SK-N-SH (cell line): ENCODE measurements around the gene PKNOX2. TPM values are rescaled to one million over a fixed set of nuclear protein-coding genes. Genes with fewer than 3 reads are reported as not detected.

Source experiments
- CTCF ChIA-PET: fragments of 300-600, 350-600 bp; formaldehyde crosslinking; extraction: SDS; loops from one replicate; lab custom pipeline; 2021; lab: Yijun Ruan, JAX
- POLR2A ChIA-PET: fragments of 350-600 bp; sonication (Branson Sonifier 250); formaldehyde crosslinking; extraction: SDS; loops from one replicate; lab custom pipeline; 2020; ENCODE audit warnings: antibody characterized with exemption, inconsistent platforms; lab: Yijun Ruan, JAX
- DNase-seq: peaks from one replicate; pipeline ENCODE4 v3.0.0; 2012
- H2AFZ ChIP-seq: fragments of 200-600 bp; sonication (generic); 2 replicates; pipeline ENCODE4 v1.8.1; 2016; ENCODE audit warnings: antibody characterized with exemption, mild to moderate bottlenecking, low read depth
- H3F3A ChIP-seq: fragments of 200-600 bp; sonication (generic); replicated peaks from 2 replicates; pipeline ENCODE3; 2016; ENCODE audit warnings: antibody characterized with exemption, mild to moderate bottlenecking; ENCODE audit not compliant: insufficient read depth
- H3K27ac ChIP-seq, 2 experiments: fragments of 200-500 bp in 1 of 2; fragments of 200-600 bp in 1 of 2; sonication (Bioruptor generic) in 1 of 2; sonication (generic), shearing (Covaris generic) in 1 of 2; 2 replicates each; pipeline versions ENCODE4 v1.5.1 to v1.6.1; 2014 to 2016; ENCODE audit warnings: low read depth in 2 of 2, inconsistent platforms in 1 of 2, low read length in 1 of 2, mild to moderate bottlenecking in 1 of 2, mixed read lengths in 1 of 2
- H3K27me3 ChIP-seq: fragments of 200-600 bp; sonication (generic), shearing (Covaris generic); 2 replicates; pipeline ENCODE4 v1.6.1; 2016; ENCODE audit warnings: mixed run types; ENCODE audit not compliant: insufficient read depth
- H3K36me3 ChIP-seq, 2 experiments: fragments of 200-500 bp in 1 of 2; fragments of 200-600 bp in 1 of 2; sonication (Bioruptor generic) in 1 of 2; sonication (generic) in 1 of 2; replicated peaks in 1 of 2; 2 replicates each; pipeline versions ENCODE3 to v1.5.1; 2014 to 2016; ENCODE audit warnings: low read length in 1 of 2, mild to moderate bottlenecking in 1 of 2; ENCODE audit not compliant: insufficient read depth in 2 of 2, control insufficient read depth in 1 of 2
- H3K4me1 ChIP-seq, 2 experiments: fragments of 200-500 bp in 1 of 2; fragments of 200-600 bp in 1 of 2; sonication (Bioruptor generic) in 1 of 2; sonication (generic), shearing (Covaris generic) in 1 of 2; 2 replicates each; pipeline versions ENCODE4 v1.5.1 to v1.6.1; 2014 to 2016; ENCODE audit warnings: low read depth in 1 of 2, low read length in 1 of 2, mixed run types in 1 of 2; ENCODE audit not compliant: insufficient read depth in 2 of 2, control insufficient read depth in 1 of 2
- H3K4me2 ChIP-seq: fragments of 200-600 bp; sonication (generic), shearing (Covaris generic); 2 replicates; pipeline ENCODE4 v1.6.1; 2017; ENCODE audit warnings: mixed run types
- H3K4me3 ChIP-seq, 2 experiments: fragments of 200-500 bp in 1 of 2; fragments of 200-600 bp in 1 of 2; sonication (Bioruptor generic) in 1 of 2; sonication (generic), shearing (Covaris generic) in 1 of 2; 2 replicates each; pipeline versions ENCODE4 v1.5.1 to v1.8.1; 2014 to 2016; ENCODE audit warnings: low read depth in 2 of 2, inconsistent platforms in 1 of 2, low read length in 1 of 2, mild to moderate bottlenecking in 1 of 2, mixed read lengths in 1 of 2, moderate library complexity in 1 of 2
- H3K79me2 ChIP-seq: fragments of 200-600 bp; sonication (generic); 2 replicates; pipeline ENCODE4 v1.8.1; 2017; ENCODE audit warnings: mild to moderate bottlenecking; ENCODE audit not compliant: insufficient read depth
- H3K9ac ChIP-seq: fragments of 200-600 bp; sonication (generic); 2 replicates; pipeline ENCODE4 v1.6.1; 2017; ENCODE audit warnings: mixed run types
- H3K9me2 ChIP-seq: fragments of 200-600 bp; sonication (generic); 2 replicates; pipeline ENCODE4 v1.6.1; 2017; ENCODE audit warnings: mixed run types
- H3K9me3 ChIP-seq: fragments of 200-600 bp; sonication (generic); 2 replicates; pipeline ENCODE4 v1.6.1; 2017; ENCODE audit warnings: mixed run types, mild to moderate bottlenecking, moderate library complexity
- H4K20me1 ChIP-seq: fragments of 200-600 bp; sonication (generic); 2 replicates; pipeline ENCODE4 v1.6.1; 2017; ENCODE audit warnings: mild to moderate bottlenecking, mixed run types; ENCODE audit not compliant: insufficient read depth
- CHD2 ChIP-seq: fragments of 150-350 bp; IDR thresholded peaks from 2 replicates; pipeline ENCODE4 v1.6.1; 2018; ENCODE audit warnings: low read length; ENCODE audit not compliant: partially characterized antibody
- ELF1 ChIP-seq: IDR thresholded peaks from 2 replicates; pipeline ENCODE4 v1.4.0; 2012
- EP300 ChIP-seq, 2 experiments: IDR thresholded peaks; 2 replicates each; pipeline versions ENCODE4 v1.4.0 to v1.6.1; 2012; ENCODE audit warnings: borderline replicate concordance in 1 of 2, low read depth in 1 of 2, low read length in 1 of 2
- FOSL2 ChIP-seq: IDR thresholded peaks from 2 replicates; pipeline ENCODE4 v1.4.0; 2012; ENCODE audit warnings: low read depth, mild to moderate bottlenecking, moderate library complexity, borderline replicate concordance
- FOXM1 ChIP-seq: IDR thresholded peaks from 2 replicates; pipeline ENCODE4 v1.4.0; 2012; ENCODE audit warnings: low read depth, mild to moderate bottlenecking
- JUND ChIP-seq: IDR thresholded peaks from 2 replicates; pipeline ENCODE4 v1.4.0; 2012
- MEF2A ChIP-seq: IDR thresholded peaks from 2 replicates; pipeline ENCODE4 v1.4.0; 2012; ENCODE audit warnings: low read depth, borderline replicate concordance
- MXI1 ChIP-seq: IDR thresholded peaks from 2 replicates; pipeline ENCODE4 v1.6.1; 2012; ENCODE audit warnings: mild to moderate bottlenecking, low read depth, low read length, improper control_type of control experiment
- NRF1 ChIP-seq: IDR thresholded peaks from 2 replicates; pipeline ENCODE4 v1.6.1; 2012; ENCODE audit warnings: low read depth, mild to moderate bottlenecking, low read length
- SMC3 ChIP-seq: IDR thresholded peaks from 2 replicates; pipeline ENCODE4 v1.6.1; 2012; ENCODE audit warnings: low read depth, low read length, improper control_type of control experiment
- TCF12 ChIP-seq: IDR thresholded peaks from 2 replicates; pipeline ENCODE4 v1.4.0; 2012
- TEAD4 ChIP-seq: IDR thresholded peaks from 2 replicates; pipeline ENCODE4 v1.4.0; 2012; ENCODE audit warnings: mild to moderate bottlenecking, borderline replicate concordance; ENCODE audit not compliant: insufficient read depth
- WGBS: methylation state at CpG from one replicate; pipeline ENCODE4 v1.1.6; 2017; ENCODE audit warnings: low lambda C conversion rate; 5-methylcytosine and 5-hydroxymethylcytosine counted together
- polyA plus RNA-seq, 3 experiments: library from polyadenylated mRNA; depleted of rRNA; stranded (reverse); fragments of >200 nt; gene quantifications; 2 replicates each; pipeline ENCODE4 v1.2.3, GENCODE V29; 2012
- TF ChIP-seq, protein P1 (sequence below): fragments of 200-600 bp; sonication (generic); IDR thresholded peaks from 2 replicates; pipeline ENCODE4 v1.6.1; 2017; ENCODE audit warnings: antibody characterized with exemption, mild to moderate bottlenecking, moderate library complexity
- TF ChIP-seq, protein P2 (sequence below): fragments of 150-350 bp; IDR thresholded peaks from 2 replicates; pipeline ENCODE4 v1.6.1; 2017; ENCODE audit warnings: antibody characterized with exemption, low read length, low read depth, borderline replicate concordance

PKNOX2 gene
- polyA plus RNA-seq, 1 of the 3 experiments (the other 2 are of a cell fraction), result 0.02 TPM

DNA sequence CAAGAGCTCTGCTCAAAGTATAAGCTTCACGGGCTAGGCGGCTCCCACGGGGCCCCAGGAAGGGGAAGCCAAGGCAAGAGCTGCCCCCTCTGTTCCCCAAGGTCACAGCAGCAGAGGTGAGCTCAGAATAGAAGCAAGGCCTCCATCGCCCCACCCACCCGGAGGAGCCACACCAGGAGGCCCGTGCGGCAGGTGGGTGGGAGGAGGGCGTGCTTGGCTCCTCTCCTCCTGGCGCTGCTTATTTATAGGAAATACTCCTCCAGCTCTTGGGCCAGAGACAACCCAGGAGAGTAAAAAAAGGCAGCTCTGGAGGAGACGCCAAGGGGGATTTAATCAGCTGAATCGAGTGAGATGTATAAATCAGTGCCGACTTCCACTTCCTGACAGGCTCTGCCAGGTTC lies 243.8 kb downstream of the PKNOX2 start:
- no peak for DNase-seq
- Histone ChIP-seq H3K27ac (no peak overlapping the region), H4K20me1 (no peaks in the 10 kb centered on the region), H2AFZ (no peak overlapping the region), H3K79me2 (no peaks in the 10 kb centered on the region), H3K4me3 (no peak overlapping the region), H3K27me3 (peaks cover 30% of the 10 kb centered on the region; the same call in 1 of the 2 replicates), H3K9ac (no peak overlapping the region), H3K36me3 (no peaks in the 10 kb centered on the region), H3F3A (no peaks in the 10 kb centered on the region), H3K4me2 (no peak overlapping the region)
- POLR2A ChIA-PET, result no interaction called here
- CTCF ChIA-PET, result interaction anchor here (0.6 to 1.5 kb wide), 5 partner anchors 21 to 1495 kb away, joined by 3 to 6 read pairs (median 4); partner anchors contain the start of gene PKNOX2
- 71% methylated on average over 10 of the region's 12 CpGs for WGBS
- TF ChIP-seq MXI1 (no peak), TEAD4 (no peak), NRF1 (no peak), MEF2A (no peak), FOSL2 (no peak), FOXM1 (no peak), EP300 (IDR thresholded peaks at IDR 0.05; ENCODE audit: borderline replicate concordance in 1 of 2, low read depth in 1 of 2, low read length in 1 of 2) (no peak)
- TF ChIP-seq, protein P1, sequence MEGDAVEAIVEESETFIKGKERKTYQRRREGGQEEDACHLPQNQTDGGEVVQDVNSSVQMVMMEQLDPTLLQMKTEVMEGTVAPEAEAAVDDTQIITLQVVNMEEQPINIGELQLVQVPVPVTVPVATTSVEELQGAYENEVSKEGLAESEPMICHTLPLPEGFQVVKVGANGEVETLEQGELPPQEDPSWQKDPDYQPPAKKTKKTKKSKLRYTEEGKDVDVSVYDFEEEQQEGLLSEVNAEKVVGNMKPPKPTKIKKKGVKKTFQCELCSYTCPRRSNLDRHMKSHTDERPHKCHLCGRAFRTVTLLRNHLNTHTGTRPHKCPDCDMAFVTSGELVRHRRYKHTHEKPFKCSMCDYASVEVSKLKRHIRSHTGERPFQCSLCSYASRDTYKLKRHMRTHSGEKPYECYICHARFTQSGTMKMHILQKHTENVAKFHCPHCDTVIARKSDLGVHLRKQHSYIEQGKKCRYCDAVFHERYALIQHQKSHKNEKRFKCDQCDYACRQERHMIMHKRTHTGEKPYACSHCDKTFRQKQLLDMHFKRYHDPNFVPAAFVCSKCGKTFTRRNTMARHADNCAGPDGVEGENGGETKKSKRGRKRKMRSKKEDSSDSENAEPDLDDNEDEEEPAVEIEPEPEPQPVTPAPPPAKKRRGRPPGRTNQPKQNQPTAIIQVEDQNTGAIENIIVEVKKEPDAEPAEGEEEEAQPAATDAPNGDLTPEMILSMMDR, result no peak
- TF ChIP-seq, all 33 proteins: peak for 0
- H3K9me2 ChIP-seq, result no peaks in the 10 kb centered on the region
- no peaks in the 10 kb centered on the region for H3K9me3 ChIP-seq
- peaks cover 0 to 3% of the 10 kb centered on the region in 2 experiments; a peak in 1 of 4 replicates for H3K4me1 ChIP-seq

DNA sequence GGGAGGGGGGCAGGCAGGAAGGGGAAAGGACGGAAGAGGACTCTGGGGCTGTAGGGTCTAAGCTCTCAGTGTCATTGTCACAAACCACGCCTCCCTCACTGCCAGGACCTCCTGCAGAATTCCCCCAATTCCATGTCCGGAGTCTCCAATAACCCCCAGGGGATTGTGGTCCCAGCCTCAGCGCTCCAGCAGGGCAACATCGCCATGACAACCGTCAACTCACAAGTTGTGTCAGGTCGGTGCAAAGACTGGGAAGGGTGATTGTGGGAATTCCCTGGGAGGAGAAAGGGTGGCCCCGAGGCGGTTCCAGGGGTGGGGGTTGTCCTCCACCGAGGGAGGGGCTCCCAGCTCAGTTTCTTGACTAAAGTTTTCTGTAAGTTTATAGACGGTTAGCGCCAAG lies 245.5 kb downstream of the PKNOX2 start:
- peak; percentile 41 for DNase-seq
- Histone ChIP-seq H3K4me1 (peaks cover 0 to 3% of the 10 kb centered on the region in 2 experiments; a peak in 1 of 4 replicates), H3F3A (no peaks in the 10 kb centered on the region), H3K9ac (no peak overlapping the region), H3K9me2 (no peaks in the 10 kb centered on the region), H3K9me3 (no peaks in the 10 kb centered on the region), H3K4me3 (no peak overlapping the region), H3K27me3 (peaks cover 29% of the 10 kb centered on the region; the same call in 1 of the 2 replicates), H3K36me3 (no peaks in the 10 kb centered on the region), H2AFZ (no peak overlapping the region), H3K4me2 (no peak overlapping the region), H3K79me2 (no peaks in the 10 kb centered on the region), H3K27ac (no peak overlapping the region), H4K20me1 (no peaks in the 10 kb centered on the region)
- TF ChIP-seq ELF1 (no peak), TCF12 (no peak), SMC3 (no peak), CHD2 (no peak), EP300 (IDR thresholded peaks at IDR 0.05; ENCODE audit: borderline replicate concordance in 1 of 2, low read depth in 1 of 2, low read length in 1 of 2) (no peak), JUND (no peak), NRF1 (no peak), MEF2A (no peak)
- TF ChIP-seq, protein P2, sequence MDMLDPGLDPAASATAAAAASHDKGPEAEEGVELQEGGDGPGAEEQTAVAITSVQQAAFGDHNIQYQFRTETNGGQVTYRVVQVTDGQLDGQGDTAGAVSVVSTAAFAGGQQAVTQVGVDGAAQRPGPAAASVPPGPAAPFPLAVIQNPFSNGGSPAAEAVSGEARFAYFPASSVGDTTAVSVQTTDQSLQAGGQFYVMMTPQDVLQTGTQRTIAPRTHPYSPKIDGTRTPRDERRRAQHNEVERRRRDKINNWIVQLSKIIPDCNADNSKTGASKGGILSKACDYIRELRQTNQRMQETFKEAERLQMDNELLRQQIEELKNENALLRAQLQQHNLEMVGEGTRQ, result no peak
- 47% methylated on average over 10 of the region's 12 CpGs for WGBS
- ChIA-PET POLR2A (no interaction called here), CTCF (interaction anchor here (1.0 to 1.8 kb wide), 8 partner anchors 13 to 319 kb away, joined by 3 to 6 read pairs (median 4); no protein-coding TSS in a partner anchor)
